ENCODE results near the gene LRRFIP1. TPM values are rescaled to one million over a fixed set of nuclear protein-coding genes. Genes with fewer than 3 reads are reported as not detected.

The LRRFIP1 gene
- total and polyA plus RNA-seq, 2 donors (not counting 1 experiment from before 2014, with no cell fraction given) = 42.0 to 139 TPM

DNA sequence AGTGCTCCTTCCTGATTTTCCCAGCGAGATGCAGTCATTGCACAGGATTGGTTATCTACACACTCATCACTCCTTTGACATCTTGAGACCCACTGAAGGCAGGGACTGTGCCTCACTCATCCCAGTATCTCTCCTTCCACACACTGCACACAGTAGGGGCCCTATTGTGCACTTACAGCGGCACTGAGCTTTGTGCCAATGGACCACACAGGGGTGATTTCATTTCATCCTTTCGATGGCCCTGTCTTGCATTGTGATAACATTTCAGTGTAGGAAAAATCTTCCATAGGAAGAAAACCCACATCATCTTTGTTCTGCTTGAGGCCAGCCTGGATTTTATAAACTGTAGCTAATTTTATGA is 11.0 kb upstream of the LRRFIP1 start:
- Histone ChIP-seq H3K27me3 (replicated peaks in 1 of 4; ENCODE audit: control extremely low read depth in 1 of 4, control insufficient read depth in 3 of 4, insufficient read depth in 4 of 4, low read length in 3 of 4) (peaks cover 0 to 4% (median 0%) of the 10 kb centered on the region in 4 experiments), H3K9ac (ENCODE audit: low read length) (no peak overlapping the region), H3K36me3 (replicated peaks in 1 of 2; ENCODE audit: control extremely low read depth in 1 of 2, control insufficient read depth in 1 of 2, extremely low read depth in 1 of 2, insufficient read depth in 2 of 2, low read length in 1 of 2) (no peaks in the 10 kb centered on the region), H3K27ac (ENCODE audit: low read length in 2 of 2) (no peak overlapping the region), H4K20me1 (ENCODE audit: control insufficient read depth, insufficient read depth, low read length, poor library complexity, severe bottlenecking) (no peaks in the 10 kb centered on the region), H3K4me3 (ENCODE audit: control extremely low read depth in 1 of 5, extremely low read depth in 1 of 5, insufficient read depth in 1 of 5, low read depth in 2 of 5, low read length in 4 of 5) (no peak overlapping the region), H3K4me1 (ENCODE audit: control insufficient read depth in 2 of 2, insufficient read depth in 2 of 2, low read length in 2 of 2) (peaks cover 16% of the 10 kb centered on the region in 2 donors), H3K4me2 (replicated peaks; ENCODE audit: low read depth, low read length, poor library complexity, severe bottlenecking) (peak overlapping the region; percentile 42), H3K9me3 (ENCODE audit: control extremely low read depth in 1 of 3, control insufficient read depth in 2 of 3, insufficient read depth in 1 of 3, low read length in 2 of 3) (no peaks in the 10 kb centered on the region), H3K79me2 (ENCODE audit: control insufficient read depth, insufficient read depth, low read length) (no peaks in the 10 kb centered on the region), H2AFZ (ENCODE audit: insufficient read depth, low read depth, low read length, poor library complexity, severe bottlenecking) (no peak overlapping the region)
- DNase-seq (no peak), ATAC-seq (ENCODE audit: low read depth) (no peak)
- POLR2A ChIA-PET = no interaction called here
- no peak overlapping the region for H3K4me3 Mint-ChIP-seq
- 75% methylated on average over 1 of the region's 3 CpGs for WGBS (ENCODE audit: insufficient coverage)
- TF ChIP-seq, protein P1, sequence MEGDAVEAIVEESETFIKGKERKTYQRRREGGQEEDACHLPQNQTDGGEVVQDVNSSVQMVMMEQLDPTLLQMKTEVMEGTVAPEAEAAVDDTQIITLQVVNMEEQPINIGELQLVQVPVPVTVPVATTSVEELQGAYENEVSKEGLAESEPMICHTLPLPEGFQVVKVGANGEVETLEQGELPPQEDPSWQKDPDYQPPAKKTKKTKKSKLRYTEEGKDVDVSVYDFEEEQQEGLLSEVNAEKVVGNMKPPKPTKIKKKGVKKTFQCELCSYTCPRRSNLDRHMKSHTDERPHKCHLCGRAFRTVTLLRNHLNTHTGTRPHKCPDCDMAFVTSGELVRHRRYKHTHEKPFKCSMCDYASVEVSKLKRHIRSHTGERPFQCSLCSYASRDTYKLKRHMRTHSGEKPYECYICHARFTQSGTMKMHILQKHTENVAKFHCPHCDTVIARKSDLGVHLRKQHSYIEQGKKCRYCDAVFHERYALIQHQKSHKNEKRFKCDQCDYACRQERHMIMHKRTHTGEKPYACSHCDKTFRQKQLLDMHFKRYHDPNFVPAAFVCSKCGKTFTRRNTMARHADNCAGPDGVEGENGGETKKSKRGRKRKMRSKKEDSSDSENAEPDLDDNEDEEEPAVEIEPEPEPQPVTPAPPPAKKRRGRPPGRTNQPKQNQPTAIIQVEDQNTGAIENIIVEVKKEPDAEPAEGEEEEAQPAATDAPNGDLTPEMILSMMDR (IDR thresholded peaks at IDR 0.05) = no peak
- TF ChIP-seq EZH2 (IDR thresholded peaks at IDR 0.05; ENCODE audit: borderline replicate concordance, insufficient read depth, low read depth, low read length, poor library complexity, severe bottlenecking) = no peak
- peaks cover 4% of the 10 kb centered on the region for H3K27me3 Mint-ChIP-seq
- H3K4me1 Mint-ChIP-seq = peaks cover 23% of the 10 kb centered on the region
- H3K9me3 Mint-ChIP-seq (ENCODE audit: insufficient read depth) = no peaks in the 10 kb centered on the region
- intact Hi-C loops (cut with micrococcal nuclease) = no loop called here
- H3K27ac Mint-ChIP-seq = no peak overlapping the region
- CTCF ChIA-PET = interaction anchor here (1.4 to 2.2 kb wide), 2 partner anchors 56 to 128 kb away, joined by 3 to 7 read pairs; no protein-coding TSS in a partner anchor

DNA sequence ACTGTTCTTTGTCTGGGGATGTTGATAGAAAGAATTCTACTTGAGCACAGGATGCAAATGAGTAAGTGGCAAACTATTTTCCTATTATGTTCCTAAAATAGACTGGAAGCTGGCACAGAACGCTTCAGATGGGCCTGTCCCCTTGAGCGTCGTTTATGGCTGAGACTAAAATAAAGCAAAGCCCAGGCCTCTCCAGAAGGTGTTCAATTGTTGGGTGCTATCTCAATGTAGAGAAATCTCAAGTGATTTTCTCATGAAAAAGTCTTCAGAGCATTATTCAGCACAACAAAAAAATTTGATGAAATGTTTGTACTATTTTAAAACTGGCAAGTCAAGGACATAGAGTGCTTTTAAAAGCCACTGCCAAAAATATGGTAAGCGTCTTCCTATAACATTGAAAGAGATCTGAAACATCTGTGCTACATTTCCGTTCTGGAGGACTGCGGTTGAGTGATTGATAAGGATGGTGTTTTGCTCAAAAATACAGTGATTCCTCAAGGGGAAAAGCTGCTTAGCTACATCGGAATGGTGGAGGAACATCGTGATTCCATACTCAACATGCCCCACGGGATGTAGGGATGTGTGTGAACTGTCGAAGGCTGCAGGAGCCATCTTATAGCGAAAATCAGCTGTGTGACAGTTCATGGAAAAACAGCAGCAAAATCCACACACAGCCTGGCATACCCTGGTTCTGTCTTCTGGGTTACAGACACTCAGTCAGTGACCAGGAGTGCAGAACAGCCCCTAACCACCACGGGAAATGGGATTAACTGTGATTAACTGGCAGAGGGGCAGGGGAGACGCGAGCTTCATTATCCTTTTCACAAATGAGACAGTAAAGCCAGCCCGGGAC is 10.4 kb upstream of the LRRFIP1 start:
- CTCF ChIA-PET = interaction anchor here (1.0 to 2.2 kb wide), 3 partner anchors 44 to 128 kb away, joined by 3 to 7 read pairs (median 3); no protein-coding TSS in a partner anchor
- Mint-ChIP-seq H3K9me3 (ENCODE audit: insufficient read depth) (no peaks in the 10 kb centered on the region), H3K4me3 (peak overlapping the region; percentile 53), H3K27me3 (peaks cover 4% of the 10 kb centered on the region), H3K4me1 (peaks cover 23% of the 10 kb centered on the region), H3K27ac (peak overlapping the region; percentile 80)
- Histone ChIP-seq H3K4me3 (ENCODE audit: control extremely low read depth in 1 of 5, extremely low read depth in 1 of 5, insufficient read depth in 1 of 5, low read depth in 2 of 5, low read length in 4 of 5) (no peak overlapping the region), H2AFZ (ENCODE audit: insufficient read depth, low read depth, low read length, poor library complexity, severe bottlenecking) (peak overlapping the region; percentile 41), H3K4me2 (replicated peaks; ENCODE audit: low read depth, low read length, poor library complexity, severe bottlenecking) (peak overlapping the region; percentile 42), H3K9ac (ENCODE audit: low read length) (no peak overlapping the region), H3K36me3 (replicated peaks in 1 of 2; ENCODE audit: control extremely low read depth in 1 of 2, control insufficient read depth in 1 of 2, extremely low read depth in 1 of 2, insufficient read depth in 2 of 2, low read length in 1 of 2) (no peaks in the 10 kb centered on the region), H4K20me1 (ENCODE audit: control insufficient read depth, insufficient read depth, low read length, poor library complexity, severe bottlenecking) (no peaks in the 10 kb centered on the region), H3K27me3 (replicated peaks in 1 of 4; ENCODE audit: control extremely low read depth in 1 of 4, control insufficient read depth in 3 of 4, insufficient read depth in 4 of 4, low read length in 3 of 4) (peaks cover 0 to 4% (median 0%) of the 10 kb centered on the region in 4 experiments), H3K9me3 (ENCODE audit: control extremely low read depth in 1 of 3, control insufficient read depth in 2 of 3, insufficient read depth in 1 of 3, low read length in 2 of 3) (no peaks in the 10 kb centered on the region), H3K4me1 (ENCODE audit: control insufficient read depth in 2 of 2, insufficient read depth in 2 of 2, low read length in 2 of 2) (peaks cover 16% of the 10 kb centered on the region in 2 donors), H3K79me2 (ENCODE audit: control insufficient read depth, insufficient read depth, low read length) (no peaks in the 10 kb centered on the region), H3K27ac (ENCODE audit: low read length in 2 of 2) (no peak overlapping the region)
- POLR2A ChIA-PET = no interaction called here
- no peak for ATAC-seq (ENCODE audit: low read depth)
- no CpG with 5 or more reads among the region's 15 CpGs for WGBS (ENCODE audit: insufficient coverage)
- no peak for DNase-seq
- TF ChIP-seq, protein P1 (IDR thresholded peaks at IDR 0.05) = no peak
- TF ChIP-seq EZH2 (IDR thresholded peaks at IDR 0.05; ENCODE audit: borderline replicate concordance, insufficient read depth, low read depth, low read length, poor library complexity, severe bottlenecking) = no peak
- intact Hi-C loops (cut with micrococcal nuclease) = no loop called here
